Osteocyte (in vitro differentiated cells): ENCODE measurements around the gene PREB. TPM values are rescaled to one million over a fixed set of nuclear protein-coding genes. Genes with fewer than 3 reads are reported as not detected.

Source experiments
- DNase-seq: peaks from one replicate; pipeline ENCODE4 v3.0.0; 2021; ENCODE audit warnings: mixed read lengths; ENCODE audit not compliant: unreplicated experiment; ENCODE audit errors: extremely low spot score
- H3K27ac Mint-ChIP-seq: one replicate; pipeline ENCODE4 v1.8.0; 2021; ENCODE audit warnings: mild to moderate bottlenecking, mixed read lengths; ENCODE audit not compliant: unreplicated experiment
- H3K27me3 Mint-ChIP-seq: one replicate; pipeline ENCODE4 v1.8.0; 2021; ENCODE audit warnings: mixed read lengths; ENCODE audit not compliant: unreplicated experiment
- H3K36me3 Mint-ChIP-seq: one replicate; pipeline ENCODE4 v1.8.0; 2021; ENCODE audit warnings: mixed read lengths; ENCODE audit not compliant: unreplicated experiment
- H3K4me1 Mint-ChIP-seq: one replicate; pipeline ENCODE4 v1.8.0; 2021; ENCODE audit warnings: mixed read lengths; ENCODE audit not compliant: unreplicated experiment
- H3K4me3 Mint-ChIP-seq: one replicate; pipeline ENCODE4 v1.8.0; 2021; ENCODE audit warnings: mild to moderate bottlenecking, moderate library complexity, mixed read lengths; ENCODE audit not compliant: unreplicated experiment
- H3K9me3 Mint-ChIP-seq: one replicate; pipeline ENCODE4 v1.8.0; 2021; ENCODE audit warnings: mixed read lengths; ENCODE audit not compliant: unreplicated experiment
- CTCF ChIP-seq: fragments of 200-600 bp; sonication (generic); IDR thresholded peaks from 2 replicates; pipeline ENCODE4 v1.5.0; 2021; ENCODE audit warnings: antibody characterized with exemption, mild to moderate bottlenecking, moderate library complexity
- total RNA-seq: library from RNA; stranded (reverse); gene quantifications from 2 replicates; pipeline ENCODE4 v1.2.1, GENCODE V29; 2021

PREB gene
- total RNA-seq, 1 donor from 2014 or later = 46.3 TPM

- TF ChIP-seq CTCF = no peak
- Mint-ChIP-seq H3K9me3 (no peaks in the 10 kb centered on the region), H3K4me1 (no peaks in the 10 kb centered on the region), H3K27ac (no peak overlapping the region), H3K36me3 (no peaks in the 10 kb centered on the region), H3K4me3 (no peak overlapping the region), H3K27me3 (peaks cover 4% of the 10 kb centered on the region)
- DNase-seq = no peak
Observed at GRCh38 chr2:27152796-27153464, 18.5 kb upstream of the PREB start.

GRCh38 chr2:27152102-27152795, 17.8 kb upstream of the PREB start:
- H3K27me3 Mint-ChIP-seq = peaks cover 6% of the 10 kb centered on the region
- H3K27ac Mint-ChIP-seq = no peak overlapping the region
- H3K4me1 Mint-ChIP-seq = no peaks in the 10 kb centered on the region
- no peaks in the 10 kb centered on the region for H3K9me3 Mint-ChIP-seq
- no peak for TF ChIP-seq CTCF
- no peak for DNase-seq
- no peak overlapping the region for H3K4me3 Mint-ChIP-seq
- H3K36me3 Mint-ChIP-seq = no peaks in the 10 kb centered on the region

- H3K4me1 Mint-ChIP-seq = no peaks in the 10 kb centered on the region
- H3K9me3 Mint-ChIP-seq = no peaks in the 10 kb centered on the region
- TF ChIP-seq CTCF = no peak
- peaks cover 8% of the 10 kb centered on the region for H3K27me3 Mint-ChIP-seq
- H3K36me3 Mint-ChIP-seq = no peaks in the 10 kb centered on the region
- no peak overlapping the region for H3K27ac Mint-ChIP-seq
- H3K4me3 Mint-ChIP-seq = no peak overlapping the region
- DNase-seq = no peak
Observed at GRCh38 chr2:27150639-27151230, 16.3 kb upstream of the PREB start.

DNA sequence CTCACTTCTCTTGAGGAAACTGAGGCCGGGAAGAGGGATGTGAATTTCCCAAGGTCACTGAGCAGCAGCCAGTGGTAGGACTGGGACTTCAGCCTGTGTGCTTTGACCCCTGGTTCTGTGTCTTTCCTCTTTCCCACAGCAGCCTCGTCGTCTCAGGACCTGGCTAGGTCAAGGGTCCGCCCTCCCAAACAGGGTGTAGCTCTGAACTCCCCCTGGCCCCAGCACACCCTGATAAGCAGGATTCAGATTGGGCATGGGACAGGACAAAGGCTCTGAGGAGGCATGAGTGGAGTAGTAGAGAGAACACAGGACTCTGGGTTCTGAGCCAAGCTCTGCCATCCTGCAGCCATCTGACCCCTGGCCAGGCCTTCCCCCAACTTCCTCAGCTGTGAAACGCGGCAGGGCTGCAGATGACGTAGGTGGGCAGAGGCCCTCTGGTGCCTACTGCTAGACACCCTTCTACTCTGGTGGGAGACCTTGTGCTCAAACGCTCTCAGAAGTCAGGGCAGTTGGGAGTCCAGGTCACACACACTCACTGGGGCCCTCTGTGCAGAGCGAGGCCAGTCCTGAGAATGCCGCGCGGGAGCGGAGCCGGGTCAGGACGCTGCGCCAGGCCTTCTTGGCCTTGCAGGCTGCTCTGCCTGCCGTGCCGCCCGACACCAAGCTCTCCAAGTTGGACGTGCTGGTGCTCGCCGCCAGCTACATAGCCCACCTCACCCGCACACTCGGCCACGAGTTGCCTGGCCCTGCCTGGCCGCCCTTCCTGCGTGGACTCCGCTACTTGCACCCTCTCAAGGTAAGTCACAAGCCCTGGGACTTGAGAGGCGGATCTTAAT, 15.4 kb upstream of the PREB start:
- no peaks in the 10 kb centered on the region for H3K36me3 Mint-ChIP-seq
- no peak for TF ChIP-seq CTCF
- H3K9me3 Mint-ChIP-seq = no peaks in the 10 kb centered on the region
- no peak for DNase-seq
- no peaks in the 10 kb centered on the region for H3K4me1 Mint-ChIP-seq
- no peak overlapping the region for H3K4me3 Mint-ChIP-seq
- H3K27me3 Mint-ChIP-seq = peaks cover 12% of the 10 kb centered on the region
- no peak overlapping the region for H3K27ac Mint-ChIP-seq
